Fibroblast of lung (primary cell): Measurements from ENCODE around the gene SH2D5. TPM values are rescaled to one million over a fixed set of nuclear protein-coding genes. Genes with fewer than 3 reads are reported as not detected.

ENCODE experiments used
- DNase-seq, 2 donors: peaks; one replicate each; pipeline versions ENCODE4 v3.0.0 to v3.0.0-alpha.2; 2010; ENCODE audit warnings: low read depth in 2 of 2
- H2AFZ ChIP-seq: 2 replicates; pipeline ENCODE4 v1.5.1; 2012; ENCODE audit warnings: low read length, control low read depth, inconsistent platforms
- H3K27ac ChIP-seq: 2 replicates; pipeline ENCODE4 v1.5.1; 2011; ENCODE audit warnings: low read length, control low read depth; ENCODE audit not compliant: insufficient read depth
- H3K27me3 ChIP-seq: 2 replicates; pipeline ENCODE4 v1.5.1; 2011; ENCODE audit warnings: mild to moderate bottlenecking, low read length; ENCODE audit not compliant: control insufficient read depth, insufficient read depth
- H3K36me3 ChIP-seq: 2 replicates; pipeline ENCODE4 v1.5.1; 2011; ENCODE audit warnings: low read length; ENCODE audit not compliant: control insufficient read depth, insufficient read depth
- H3K4me1 ChIP-seq: 2 replicates; pipeline ENCODE4 v1.5.1; 2011; ENCODE audit warnings: low read length; ENCODE audit not compliant: control insufficient read depth, insufficient read depth; ENCODE audit errors: extremely low read depth
- H3K4me2 ChIP-seq: 2 replicates; pipeline ENCODE4 v1.5.1; 2011; ENCODE audit warnings: low read length, control low read depth; ENCODE audit not compliant: insufficient read depth; ENCODE audit errors: extremely low read depth
- H3K4me3 ChIP-seq, 4 experiments: fragments of 200-600 bp in 1 of 4; sonication (generic) in 1 of 4; replicated peaks in 1 of 4; 2 replicates each; pipeline ENCODE4 v1.5.1; 2011 to 2016; ENCODE audit warnings: low read length in 4 of 4, low read depth in 3 of 4, mild to moderate bottlenecking in 3 of 4, control low read depth in 2 of 4, inconsistent platforms in 1 of 4, mixed read lengths in 1 of 4; ENCODE audit not compliant: insufficient read depth in 1 of 4; ENCODE audit errors: control extremely low read depth in 1 of 4
- H3K79me2 ChIP-seq: 2 replicates; pipeline ENCODE4 v1.5.1; 2012; ENCODE audit warnings: mild to moderate bottlenecking, low read length, inconsistent platforms; ENCODE audit not compliant: control insufficient read depth, insufficient read depth
- H3K9ac ChIP-seq: 2 replicates; pipeline ENCODE4 v1.5.1; 2011; ENCODE audit warnings: mild to moderate bottlenecking, low read length, control low read depth; ENCODE audit not compliant: insufficient read depth
- H3K9me3 ChIP-seq: 2 replicates; pipeline ENCODE4 v1.5.1; 2012; ENCODE audit warnings: low read depth, low read length; ENCODE audit not compliant: control insufficient read depth, insufficient read depth
- H4K20me1 ChIP-seq: 2 replicates; pipeline ENCODE4 v1.5.1; 2011; ENCODE audit warnings: low read length; ENCODE audit not compliant: control insufficient read depth, insufficient read depth; ENCODE audit errors: extremely low read depth
- EZH2 ChIP-seq: IDR thresholded peaks from 2 replicates; pipeline ENCODE4 v1.5.1; 2012; ENCODE audit warnings: low read length, control low read depth, mild to moderate bottlenecking; ENCODE audit errors: missing control alignments
- polyA plus RNA-seq, 2 donors: library from polyadenylated mRNA; depleted of rRNA in 1 of 2; stranded (reverse) in 1 of 2; unstranded in 1 of 2; fragments of >200 nt; gene quantifications; 2 replicates each; pipeline ENCODE4 v1.2.1, GENCODE V29; 2011 to 2012; ENCODE audit warnings: missing spikeins in 1 of 2
- total RNA-seq: library from RNA; depleted of rRNA; stranded (reverse); fragments of >200 nt; gene quantifications from 2 replicates; pipeline ENCODE4 v1.2.1, GENCODE V29; 2014
- TF ChIP-seq, protein P1 (sequence below), 2 donors: IDR thresholded peaks in 1 of 2; conservative IDR thresholded peaks in 1 of 2; 1 replicate in 1 of 2; 2 replicates in 1 of 2; pipeline ENCODE4 v1.5.1; 2011 to 2012; ENCODE audit warnings: low read length in 2 of 2, control low read depth in 1 of 2, inconsistent platforms in 1 of 2, low read depth in 1 of 2, mild to moderate bottlenecking in 1 of 2

Gene SH2D5
- total and polyA plus RNA-seq, 2 donors (not counting 1 experiment from before 2014, with no cell fraction given), result 3.6 to 5.0 TPM

DNA sequence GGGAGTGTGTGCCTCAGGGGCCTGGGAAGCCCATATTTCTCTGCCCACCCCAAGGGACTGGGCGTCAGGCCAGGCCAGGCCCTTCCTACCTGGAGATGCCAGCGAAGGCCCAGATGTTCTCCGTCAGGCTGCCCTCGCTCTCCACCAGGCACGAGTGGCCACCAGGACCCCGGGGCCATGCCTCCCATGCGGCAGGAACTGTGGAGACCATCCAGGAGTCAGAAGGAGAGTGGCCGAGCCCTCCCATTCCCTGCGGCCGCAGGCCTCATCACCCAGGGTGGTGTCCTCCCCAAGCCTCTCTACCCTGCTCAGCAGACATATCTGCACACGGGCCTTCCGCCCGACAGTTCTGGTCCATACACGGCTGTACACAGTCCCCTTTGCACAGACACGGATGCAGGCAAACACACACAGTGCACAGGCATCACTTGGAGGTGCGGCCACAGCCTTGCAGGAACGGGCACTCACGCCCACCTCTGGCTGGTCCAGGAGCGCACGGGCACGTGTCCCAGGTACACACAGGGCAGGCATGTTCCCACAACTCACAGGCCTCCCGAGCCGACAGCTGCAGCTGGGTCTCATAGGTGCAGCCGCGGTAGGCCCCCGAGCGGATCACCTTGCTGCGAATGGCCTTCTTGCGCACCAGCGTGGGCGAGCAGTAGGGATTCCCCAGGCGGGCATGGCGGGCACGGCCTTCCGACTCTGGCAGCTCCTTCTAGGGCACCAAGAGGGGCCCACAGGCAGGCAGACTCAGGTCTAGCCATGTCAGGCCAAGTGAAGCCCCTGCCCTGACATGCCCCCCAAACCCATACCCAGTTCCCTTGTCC lies 8.8 kb downstream of the SH2D5 start:
- Histone ChIP-seq H4K20me1 (no peaks in the 10 kb centered on the region), H3K36me3 (peaks cover 3% of the 10 kb centered on the region), H3K27ac (no peak overlapping the region), H3K4me1 (no peaks in the 10 kb centered on the region), H3K27me3 (no peaks in the 10 kb centered on the region), H3K79me2 (no peaks in the 10 kb centered on the region), H3K4me3 (no peak overlapping the region), H3K4me2 (no peak overlapping the region), H3K9me3 (no peaks in the 10 kb centered on the region), H3K9ac (no peak overlapping the region), H2AFZ (no peak overlapping the region)
- TF ChIP-seq EZH2, result no peak
- TF ChIP-seq, protein P1, sequence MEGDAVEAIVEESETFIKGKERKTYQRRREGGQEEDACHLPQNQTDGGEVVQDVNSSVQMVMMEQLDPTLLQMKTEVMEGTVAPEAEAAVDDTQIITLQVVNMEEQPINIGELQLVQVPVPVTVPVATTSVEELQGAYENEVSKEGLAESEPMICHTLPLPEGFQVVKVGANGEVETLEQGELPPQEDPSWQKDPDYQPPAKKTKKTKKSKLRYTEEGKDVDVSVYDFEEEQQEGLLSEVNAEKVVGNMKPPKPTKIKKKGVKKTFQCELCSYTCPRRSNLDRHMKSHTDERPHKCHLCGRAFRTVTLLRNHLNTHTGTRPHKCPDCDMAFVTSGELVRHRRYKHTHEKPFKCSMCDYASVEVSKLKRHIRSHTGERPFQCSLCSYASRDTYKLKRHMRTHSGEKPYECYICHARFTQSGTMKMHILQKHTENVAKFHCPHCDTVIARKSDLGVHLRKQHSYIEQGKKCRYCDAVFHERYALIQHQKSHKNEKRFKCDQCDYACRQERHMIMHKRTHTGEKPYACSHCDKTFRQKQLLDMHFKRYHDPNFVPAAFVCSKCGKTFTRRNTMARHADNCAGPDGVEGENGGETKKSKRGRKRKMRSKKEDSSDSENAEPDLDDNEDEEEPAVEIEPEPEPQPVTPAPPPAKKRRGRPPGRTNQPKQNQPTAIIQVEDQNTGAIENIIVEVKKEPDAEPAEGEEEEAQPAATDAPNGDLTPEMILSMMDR (conservative IDR thresholded peaks at IDR 0.05 in 1 of 2, IDR thresholded peaks at IDR 0.05 in 1 of 2; ENCODE audit: low read depth in 1 of 2, low read length in 2 of 2), result no peak
- DNase-seq, result no peak

DNA sequence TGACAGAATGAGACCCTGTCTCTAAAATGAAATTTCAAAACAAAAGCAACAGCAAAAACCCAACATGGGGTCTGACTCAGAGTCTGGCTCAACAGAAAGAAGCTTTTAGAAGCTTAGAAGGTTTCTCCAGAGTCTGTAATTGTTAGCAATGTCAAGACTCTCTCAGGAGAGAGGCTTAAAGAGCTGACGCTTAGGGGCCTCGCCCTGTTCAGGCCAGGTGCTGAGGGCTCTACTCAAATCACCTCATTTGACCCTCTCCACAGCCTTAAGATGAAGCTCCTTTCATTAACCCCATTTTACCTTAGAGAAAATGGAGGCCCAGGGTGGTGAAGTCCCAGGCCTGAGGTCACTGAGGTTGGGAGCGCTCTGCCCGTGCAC lies 9.4 kb downstream of the SH2D5 start:
- H2AFZ ChIP-seq, result no peak overlapping the region
- H3K9ac ChIP-seq, result no peak overlapping the region
- H3K9me3 ChIP-seq, result no peaks in the 10 kb centered on the region
- H3K4me1 ChIP-seq, result no peaks in the 10 kb centered on the region
- H4K20me1 ChIP-seq, result no peaks in the 10 kb centered on the region
- no peak for DNase-seq
- H3K36me3 ChIP-seq, result peaks cover 3% of the 10 kb centered on the region
- no peaks in the 10 kb centered on the region for H3K27me3 ChIP-seq
- no peaks in the 10 kb centered on the region for H3K79me2 ChIP-seq
- H3K27ac ChIP-seq, result no peak overlapping the region
- TF ChIP-seq EZH2, result no peak
- TF ChIP-seq, protein P1 (conservative IDR thresholded peaks at IDR 0.05 in 1 of 2, IDR thresholded peaks at IDR 0.05 in 1 of 2; ENCODE audit: low read depth in 1 of 2, low read length in 2 of 2), result no peak
- no peak overlapping the region for H3K4me2 ChIP-seq
- H3K4me3 ChIP-seq, result no peak overlapping the region

DNA sequence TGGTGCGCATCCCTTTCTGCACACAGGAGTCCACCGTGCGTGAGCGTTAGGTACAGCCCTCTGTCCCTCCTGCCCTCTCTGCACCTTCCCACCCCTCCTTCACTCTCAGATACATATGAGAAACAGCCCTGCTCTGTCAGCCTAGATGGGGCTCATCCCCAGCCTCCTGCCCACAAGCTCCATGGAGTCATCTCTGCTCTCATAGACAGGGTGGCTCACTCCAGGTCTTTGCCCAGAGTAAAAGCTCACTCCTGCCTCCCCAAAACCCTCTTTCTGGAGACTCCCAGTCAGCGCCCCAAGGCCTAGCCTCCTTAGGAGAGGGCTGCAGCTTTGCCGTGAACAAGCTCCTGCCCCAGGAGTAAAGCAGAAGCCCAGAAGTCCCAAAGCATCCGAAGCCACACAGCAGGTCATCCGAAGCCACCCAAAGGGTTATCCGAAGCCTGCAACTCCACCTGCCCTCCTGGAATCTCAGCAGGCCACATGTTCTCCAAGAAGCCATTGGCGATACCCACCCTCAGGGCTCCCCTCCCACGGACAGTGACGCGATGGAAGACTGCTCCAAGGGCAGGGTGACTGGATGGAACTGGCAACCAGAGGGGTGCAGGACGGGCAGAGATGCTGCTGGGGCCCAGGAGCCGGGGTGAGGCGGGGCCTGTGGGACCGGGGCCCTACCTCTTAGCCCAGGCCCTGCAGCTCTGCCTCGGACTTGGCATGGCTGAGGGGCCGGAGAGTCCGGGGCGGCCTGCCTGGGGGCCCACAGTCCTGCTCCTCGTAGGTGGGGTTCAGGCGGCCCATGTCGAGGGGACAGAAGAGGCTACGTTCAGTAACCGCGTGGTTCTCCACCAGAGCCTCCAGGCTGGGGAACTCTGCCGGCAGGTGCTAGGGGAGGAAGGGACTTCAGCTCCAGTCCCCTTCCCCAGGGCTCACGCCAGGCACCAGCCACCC lies 11.1 kb downstream of the SH2D5 start:
- peaks cover 2% of the 10 kb centered on the region for H3K4me1 ChIP-seq
- H3K79me2 ChIP-seq, result no peaks in the 10 kb centered on the region
- H3K4me2 ChIP-seq, result no peak overlapping the region
- H2AFZ ChIP-seq, result no peak overlapping the region
- H3K27me3 ChIP-seq, result no peaks in the 10 kb centered on the region
- H4K20me1 ChIP-seq, result no peaks in the 10 kb centered on the region
- no peak overlapping the region for H3K4me3 ChIP-seq
- H3K9me3 ChIP-seq, result no peaks in the 10 kb centered on the region
- no peak for TF ChIP-seq EZH2
- TF ChIP-seq, protein P1 (conservative IDR thresholded peaks at IDR 0.05 in 1 of 2, IDR thresholded peaks at IDR 0.05 in 1 of 2; ENCODE audit: low read depth in 1 of 2, low read length in 2 of 2), result no peak
- DNase-seq, result no peak
- no peak overlapping the region for H3K27ac ChIP-seq
- H3K36me3 ChIP-seq, result peaks cover 3% of the 10 kb centered on the region
- no peak overlapping the region for H3K9ac ChIP-seq
